Measurements from ENCODE around the gene ATP6V0A4.
"Not testable (repeated sequence)": the region's sequence is repeated elsewhere in the genome, so short reads cannot be mapped to it uniquely, and the experiment has no call there.

The ATP6V0A4 gene

GRCh38 chr7:138735399-138735798 lies 62.6 kb downstream of the ATP6V0A4 start:
- no peak for DNase-seq (ENCODE audit: low read depth in 1 of 2, low spot score in 1 of 2)
- Histone ChIP-seq H3K27me3 (ENCODE audit: insufficient read depth, poor library complexity, severe bottlenecking) (no peaks in the 10 kb centered on the region), H3K27ac (replicated peaks) (no peak overlapping the region), H3K4me3 (replicated peaks; ENCODE audit: insufficient read depth, low read length) (no peak overlapping the region)
- TF ChIP-seq POLR2AphosphoS5 (IDR thresholded peaks at IDR 0.05; ENCODE audit: low read depth) = no peak
- no peak for TF ChIP-seq SPI1 (IDR thresholded peaks at IDR 0.05; ENCODE audit: borderline replicate concordance, low read depth)
- no peak for TF ChIP-seq CTCF (IDR thresholded peaks at IDR 0.05; ENCODE audit: insufficient read depth, low read length)
- no peak for TF ChIP-seq REST (IDR thresholded peaks at IDR 0.05; ENCODE audit: insufficient replicate concordance, low read depth)
- no peak for TF ChIP-seq GABPA (IDR thresholded peaks at IDR 0.05; ENCODE audit: low read depth)

GRCh38 chr7:138731733-138732132 lies 66.3 kb downstream of the ATP6V0A4 start:
- DNase-seq (ENCODE audit: low read depth in 1 of 2, low spot score in 1 of 2); H3K27ac ChIP-seq (replicated peaks); H3K4me3 ChIP-seq (replicated peaks; ENCODE audit: insufficient read depth, low read length); H3K27me3 ChIP-seq (ENCODE audit: insufficient read depth, poor library complexity, severe bottlenecking): not testable (repeated sequence)

GRCh38 chr7:138729444-138729843 lies 68.6 kb downstream of the ATP6V0A4 start:
- no peak for DNase-seq (ENCODE audit: low read depth in 1 of 2, low spot score in 1 of 2)
- no peaks in the 10 kb centered on the region for H3K27me3 ChIP-seq (ENCODE audit: insufficient read depth, poor library complexity, severe bottlenecking)
- H3K4me3 ChIP-seq (replicated peaks; ENCODE audit: insufficient read depth, low read length) = no peak overlapping the region
- no peak for TF ChIP-seq SPI1 (IDR thresholded peaks at IDR 0.05; ENCODE audit: borderline replicate concordance, low read depth)
- TF ChIP-seq POLR2AphosphoS5 (IDR thresholded peaks at IDR 0.05; ENCODE audit: low read depth) = no peak
- H3K27ac ChIP-seq (replicated peaks) = no peak overlapping the region

- H3K27ac ChIP-seq (replicated peaks) = no peak overlapping the region
- TF ChIP-seq REST (IDR thresholded peaks at IDR 0.05; ENCODE audit: insufficient replicate concordance, low read depth) (no peak), GABPA (IDR thresholded peaks at IDR 0.05; ENCODE audit: low read depth) (no peak), CTCF (IDR thresholded peaks at IDR 0.05; ENCODE audit: insufficient read depth, low read length) (no peak), POLR2AphosphoS5 (IDR thresholded peaks at IDR 0.05; ENCODE audit: low read depth) (no peak), SPI1 (IDR thresholded peaks at IDR 0.05; ENCODE audit: borderline replicate concordance, low read depth) (no peak)
These were observed 70.5 kb downstream of the ATP6V0A4 start for GRCh38 chr7:138727336-138728099.

GRCh38 chr7:138726288-138726687 lies 71.7 kb downstream of the ATP6V0A4 start:
- Histone ChIP-seq H3K4me3 (replicated peaks; ENCODE audit: insufficient read depth, low read length) (no peak overlapping the region), H3K27ac (replicated peaks) (no peak overlapping the region), H3K27me3 (ENCODE audit: insufficient read depth, poor library complexity, severe bottlenecking) (no peaks in the 10 kb centered on the region)
- no peak for DNase-seq (ENCODE audit: low read depth in 1 of 2, low spot score in 1 of 2)
- no peak for TF ChIP-seq CTCF (IDR thresholded peaks at IDR 0.05; ENCODE audit: insufficient read depth, low read length)
- TF ChIP-seq REST (IDR thresholded peaks at IDR 0.05; ENCODE audit: insufficient replicate concordance, low read depth) = no peak
- no peak for TF ChIP-seq SPI1 (IDR thresholded peaks at IDR 0.05; ENCODE audit: borderline replicate concordance, low read depth)
- TF ChIP-seq POLR2AphosphoS5 (IDR thresholded peaks at IDR 0.05; ENCODE audit: low read depth) = no peak
- no peak for TF ChIP-seq GABPA (IDR thresholded peaks at IDR 0.05; ENCODE audit: low read depth)

More at GRCh38 chr7:138727336-138728099, 70.5 kb downstream of the ATP6V0A4 start:
- Histone ChIP-seq H3K27me3 (ENCODE audit: insufficient read depth, poor library complexity, severe bottlenecking) (no peaks in the 10 kb centered on the region), H3K4me3 (replicated peaks; ENCODE audit: insufficient read depth, low read length) (no peak overlapping the region)
- DNase-seq (ENCODE audit: low read depth in 1 of 2, low spot score in 1 of 2) = no peak
